ENCODE measurements around the gene HOXD12.
A peak's percentile ranks its signal among the peaks of the same experiment; 100 is the strongest.

The HOXD12 gene

GRCh38 chr2:176093145-176093897, 6.3 kb upstream of the HOXD12 start:
- DNase-seq (ENCODE audit: low read depth), result no peak

DNA sequence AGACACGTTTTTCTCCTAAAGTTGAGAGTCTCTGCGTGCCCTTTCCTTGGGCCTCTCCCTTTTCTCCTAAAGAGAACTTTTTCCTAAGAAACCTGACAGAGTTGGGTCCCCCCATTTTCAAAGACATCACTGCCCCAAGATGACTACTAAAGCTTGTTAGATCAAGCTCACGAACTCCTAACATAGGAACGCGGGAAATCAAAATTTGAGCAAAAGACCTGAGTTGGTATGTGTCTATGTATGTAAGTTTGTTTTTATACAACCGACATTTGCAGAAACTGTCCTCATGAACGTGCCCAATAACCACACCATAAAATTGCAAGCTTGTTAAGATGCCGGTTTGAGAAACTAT, 5.7 kb upstream of the HOXD12 start:
- no peak for DNase-seq (ENCODE audit: low read depth)

GRCh38 chr2:176094349-176094748, 5.2 kb upstream of the HOXD12 start:
- no peak for DNase-seq (ENCODE audit: low read depth)

- DNase-seq (ENCODE audit: low read depth), result no peak
Measured at GRCh38 chr2:176095421-176095820, 4.2 kb upstream of the HOXD12 start.

DNA sequence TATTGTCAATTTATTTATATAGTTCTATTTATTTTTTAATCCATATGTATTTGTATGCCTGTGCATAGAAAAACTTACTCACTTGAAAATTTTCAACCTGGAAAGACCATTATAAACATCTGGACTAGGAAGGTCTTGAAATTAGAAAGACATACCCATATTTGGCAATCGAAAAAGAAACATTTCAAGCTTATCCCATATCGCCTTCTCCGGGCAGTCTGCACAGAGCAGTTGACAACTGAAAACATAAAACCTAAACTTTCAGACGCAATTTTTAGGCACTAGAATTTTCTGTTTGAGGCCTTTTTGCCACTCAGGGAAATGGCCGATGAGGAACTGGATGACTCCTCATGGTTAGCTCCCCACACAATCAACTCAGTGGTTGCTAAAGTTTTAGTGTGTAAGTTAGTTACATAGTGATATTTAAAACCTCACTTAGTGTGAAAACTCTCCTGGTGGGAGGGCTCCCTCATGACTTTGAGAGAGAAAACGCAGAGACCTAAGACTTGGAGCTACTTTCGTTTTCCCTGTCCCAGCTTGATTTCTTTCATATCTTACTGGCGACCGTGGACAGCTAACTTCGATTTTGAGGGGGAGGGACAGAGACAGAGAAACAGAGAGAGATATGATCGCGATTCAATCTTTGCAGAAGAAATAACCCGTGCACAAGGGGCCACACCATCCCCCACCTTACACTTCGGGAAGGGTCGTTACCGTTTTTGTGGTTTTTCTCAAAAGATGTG, 3.2 kb upstream of the HOXD12 start:
- DNase-seq (ENCODE audit: low read depth), result no peak

GRCh38 chr2:176096986-176097819, 2.4 kb upstream of the HOXD12 start:
- peak; percentile 21 for DNase-seq (ENCODE audit: low read depth)

DNA sequence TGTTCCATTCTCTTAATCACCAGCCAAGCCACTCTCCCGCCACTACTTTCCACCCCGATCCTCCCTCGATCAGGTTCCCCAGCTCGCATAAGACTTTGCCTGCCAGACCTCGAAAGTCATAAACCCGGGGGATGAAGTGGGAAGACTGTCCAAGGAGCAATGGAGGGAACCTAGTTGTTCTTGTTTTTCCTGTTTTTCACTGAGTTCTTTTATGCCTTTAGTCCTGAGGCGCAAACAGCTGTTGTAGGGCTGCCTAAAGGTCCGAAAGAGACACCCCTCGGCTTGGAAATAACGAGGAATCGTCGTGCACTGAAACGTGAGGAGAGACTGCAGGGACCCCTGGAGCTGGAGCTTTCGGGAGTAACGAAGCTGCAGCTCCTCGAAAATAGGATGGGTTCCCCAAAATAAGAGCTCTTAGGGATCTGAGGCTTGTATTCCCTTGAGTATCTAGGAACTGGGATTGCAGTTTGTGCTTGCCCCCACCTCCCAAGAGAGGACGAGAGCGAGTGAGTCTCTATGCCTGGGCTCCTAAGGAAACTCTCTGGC, 1.7 kb upstream of the HOXD12 start:
- no peak for DNase-seq (ENCODE audit: low read depth)

DNA sequence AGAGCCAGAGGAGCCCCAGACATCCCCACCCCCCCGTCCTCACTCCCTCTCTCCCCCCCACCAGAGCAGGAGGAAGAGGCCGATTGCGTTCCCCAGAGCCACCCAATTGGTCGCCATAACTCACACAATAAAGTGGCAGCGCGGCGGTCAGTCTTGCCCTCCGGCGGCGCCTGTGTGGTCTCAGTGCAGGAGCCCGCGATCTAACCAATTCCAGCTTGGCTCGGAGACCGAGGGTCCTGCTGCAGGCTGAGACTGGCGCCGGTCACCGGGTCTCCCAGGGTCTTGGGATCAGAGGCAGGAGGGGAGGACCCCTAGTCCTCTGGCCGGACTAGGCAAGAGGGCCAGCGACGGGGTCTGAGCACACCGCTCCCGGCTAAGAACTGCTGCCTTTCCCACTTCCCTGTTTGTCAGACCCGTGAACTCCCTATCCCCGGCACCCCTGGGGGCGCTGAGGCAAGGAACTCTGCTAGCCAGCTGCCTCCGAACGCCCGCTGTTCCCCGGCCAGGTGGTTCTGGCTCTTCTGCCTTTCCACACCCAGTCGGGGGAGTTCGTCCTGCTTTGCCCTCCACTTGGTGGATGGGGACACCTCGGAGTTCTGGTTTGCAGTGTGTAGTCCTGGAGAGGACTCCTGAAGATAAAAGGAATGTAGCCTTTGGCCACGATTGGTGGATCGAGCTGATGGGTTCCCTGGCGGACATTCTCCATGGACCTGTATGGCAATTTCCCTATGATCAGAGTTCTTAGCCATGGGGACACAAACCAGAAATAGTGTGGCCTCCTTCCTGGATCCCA, 1.0 kb upstream of the HOXD12 start:
- DNase-seq (ENCODE audit: low read depth), result no peak

DNA sequence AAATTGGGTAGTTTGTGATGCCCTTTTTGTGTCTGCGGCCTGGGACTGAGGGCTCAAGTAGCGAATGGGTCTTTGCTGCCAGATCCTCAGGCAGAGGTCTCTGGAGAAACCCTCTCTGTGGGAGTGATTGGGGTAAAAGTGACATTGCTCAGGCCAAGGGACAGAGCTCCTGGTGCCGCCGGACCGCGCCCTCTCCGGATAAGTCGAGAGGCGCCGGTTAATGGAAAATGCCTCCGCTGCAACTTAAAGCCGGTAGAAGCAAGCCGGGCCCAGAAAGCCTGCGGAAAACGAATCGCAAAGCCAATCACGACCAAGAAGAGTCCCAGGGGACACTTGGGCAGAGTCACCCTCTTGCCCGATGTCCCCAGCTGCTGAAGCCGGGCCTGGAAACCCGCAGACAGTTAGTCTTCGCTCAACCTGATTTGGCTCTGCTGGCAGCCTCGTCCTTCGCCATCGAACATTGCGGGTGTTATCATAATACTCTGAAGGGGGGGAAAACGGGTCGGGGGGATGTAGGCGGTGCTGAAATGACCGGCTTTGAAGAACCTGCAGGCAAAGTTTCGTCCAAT, 352 bp upstream of the HOXD12 start:
- DNase-seq (ENCODE audit: low read depth), result no peak

GRCh38 chr2:176100547-176101140, 1.0 kb downstream of the HOXD12 start:
- no peak for DNase-seq (ENCODE audit: low read depth)

- no peak for DNase-seq (ENCODE audit: low read depth)
Measured at GRCh38 chr2:176101216-176101830, 1.7 kb downstream of the HOXD12 start.

DNA sequence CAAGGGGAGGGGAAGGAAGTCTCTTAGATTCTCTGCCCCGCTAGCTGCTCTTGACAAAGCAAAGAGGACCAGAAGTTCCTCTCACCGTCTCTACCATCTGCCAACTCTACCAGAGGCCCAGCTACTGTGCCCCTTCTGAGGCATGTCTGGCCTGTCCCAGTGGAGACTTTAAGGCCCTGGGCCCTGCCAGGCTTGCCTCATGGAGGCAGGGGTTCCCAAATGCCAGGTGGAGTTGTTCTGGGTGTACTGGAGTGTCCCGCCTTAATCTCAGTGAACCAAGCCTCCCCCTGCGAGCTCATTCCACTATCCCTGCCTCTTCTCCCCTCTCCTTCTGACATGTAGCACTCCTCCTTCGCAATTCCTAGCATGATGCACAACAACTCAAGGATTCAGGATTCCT, 2.2 kb downstream of the HOXD12 start:
- DNase-seq (ENCODE audit: low read depth), result no peak

- DNase-seq (ENCODE audit: low read depth), result no peak
Measured at GRCh38 chr2:176102309-176102866, 2.8 kb downstream of the HOXD12 start.

- DNase-seq (ENCODE audit: low read depth), result no peak
Measured at GRCh38 chr2:176103194-176103593, 3.6 kb downstream of the HOXD12 start.

GRCh38 chr2:176103742-176104315, 4.2 kb downstream of the HOXD12 start:
- no peak for DNase-seq (ENCODE audit: low read depth)

DNA sequence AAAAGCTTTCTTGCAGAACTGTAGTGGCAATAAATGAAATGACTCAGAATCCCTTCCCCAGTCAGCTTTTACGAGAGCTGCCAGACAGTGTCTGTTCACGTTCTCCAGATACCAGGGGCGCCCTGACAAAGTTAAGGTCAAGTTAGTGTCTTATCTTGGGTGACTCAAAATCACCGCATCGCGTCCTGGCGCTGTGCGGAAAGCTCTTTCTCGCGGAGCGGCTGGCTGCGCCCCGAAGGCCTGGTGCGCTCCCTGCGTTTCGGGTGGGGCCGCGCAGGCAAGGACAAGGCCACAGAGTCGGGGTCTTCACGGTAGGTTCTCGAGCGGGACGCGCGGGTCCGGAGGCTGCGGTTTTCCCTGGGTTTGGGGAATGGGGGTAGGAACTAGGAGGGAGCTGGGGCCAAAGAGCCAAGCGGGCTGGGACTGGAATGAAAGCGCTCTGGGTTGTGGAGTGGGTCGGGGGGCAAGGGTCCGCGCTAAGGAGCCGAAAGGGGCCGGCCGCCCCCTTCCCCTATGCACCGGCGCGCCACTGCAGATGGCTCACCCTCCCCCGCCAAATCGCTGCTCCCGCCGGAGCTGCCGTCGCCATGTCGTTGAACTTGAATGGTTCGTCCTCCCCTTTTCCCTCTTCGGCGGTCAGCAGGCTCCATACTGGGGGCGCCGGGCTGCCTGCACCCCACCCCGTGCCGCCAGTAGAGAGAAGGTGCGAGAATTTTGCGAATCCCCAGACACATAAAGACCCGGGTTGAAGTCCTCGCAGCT, 4.9 kb downstream of the HOXD12 start:
- DNase-seq (ENCODE audit: low read depth), result no peak

DNA sequence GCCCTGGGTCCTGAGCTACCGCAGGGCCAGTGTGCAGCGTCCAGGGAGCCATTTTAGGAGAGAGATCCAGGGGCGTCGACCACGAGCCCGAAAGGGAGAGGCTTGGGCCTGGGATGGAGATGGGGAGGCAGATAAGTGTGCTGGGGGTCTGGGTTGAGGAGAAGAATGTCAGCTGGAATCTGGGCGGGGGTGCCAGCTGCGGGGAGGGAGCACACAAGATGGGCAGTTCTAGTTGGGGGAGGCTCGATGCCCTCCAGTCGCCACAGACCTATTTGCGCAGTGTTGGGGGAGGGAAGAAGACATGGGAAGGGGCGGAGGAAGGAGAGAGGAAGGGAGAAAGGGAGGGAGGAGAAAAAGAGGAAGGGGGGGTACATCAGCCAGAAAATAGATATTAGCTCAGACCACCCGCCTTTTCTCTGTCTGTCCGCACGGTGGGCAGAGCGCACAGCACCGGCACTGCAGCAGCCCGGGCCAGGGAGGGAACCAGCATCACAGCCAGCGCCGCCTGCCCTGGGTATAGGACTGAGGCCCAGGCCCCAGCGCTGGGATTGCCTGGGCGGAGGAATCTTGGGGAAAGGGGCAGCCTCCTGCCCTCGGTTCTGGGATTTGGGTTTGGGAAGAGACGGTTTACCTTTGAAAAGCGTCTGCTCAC, 5.6 kb downstream of the HOXD12 start:
- no peak for DNase-seq (ENCODE audit: low read depth)

All from stimulated activated CD8-positive, alpha-beta memory T cell treated with anti-CD3 and anti-CD28 coated beads, Interleukin-12 subunit alpha, Interleukin-12 subunit beta, amount 100 ng/mL, for 4 hours (primary cell).